Adipose tissue (tissue), 3 donors: ENCODE measurements around the gene AGBL4. TPM values are rescaled to one million over a fixed set of nuclear protein-coding genes. Genes with fewer than 3 reads are reported as not detected.

Experiments
- H3K27ac ChIP-seq: one replicate; pipeline ENCODE4 v1.5.1; 2013; ENCODE audit warnings: low read depth, low read length
- WGBS, 3 donors: extraction: QIAGEN DNeasy Blood & Tissue Kit; methylation state at CpG; one replicate each; pipeline ENCODE4 v1.1.7; 2013; 5-methylcytosine and 5-hydroxymethylcytosine counted together
- polyA plus RNA-seq, 3 donors: library from polyadenylated mRNA; stranded (reverse); fragments of 200-250 nt; gene quantifications; one replicate each; pipeline ENCODE4 v1.2.3, GENCODE V29; 2013
- donor health status: healthy with polysubstance abuse.
- donor health status: Bipolar disorder and iron deficiency.
- donor health status: healthy.

AGBL4 gene
- polyA plus RNA-seq, 3 donors: 0.06 to 0.51 TPM; not detected in 1

DNA sequence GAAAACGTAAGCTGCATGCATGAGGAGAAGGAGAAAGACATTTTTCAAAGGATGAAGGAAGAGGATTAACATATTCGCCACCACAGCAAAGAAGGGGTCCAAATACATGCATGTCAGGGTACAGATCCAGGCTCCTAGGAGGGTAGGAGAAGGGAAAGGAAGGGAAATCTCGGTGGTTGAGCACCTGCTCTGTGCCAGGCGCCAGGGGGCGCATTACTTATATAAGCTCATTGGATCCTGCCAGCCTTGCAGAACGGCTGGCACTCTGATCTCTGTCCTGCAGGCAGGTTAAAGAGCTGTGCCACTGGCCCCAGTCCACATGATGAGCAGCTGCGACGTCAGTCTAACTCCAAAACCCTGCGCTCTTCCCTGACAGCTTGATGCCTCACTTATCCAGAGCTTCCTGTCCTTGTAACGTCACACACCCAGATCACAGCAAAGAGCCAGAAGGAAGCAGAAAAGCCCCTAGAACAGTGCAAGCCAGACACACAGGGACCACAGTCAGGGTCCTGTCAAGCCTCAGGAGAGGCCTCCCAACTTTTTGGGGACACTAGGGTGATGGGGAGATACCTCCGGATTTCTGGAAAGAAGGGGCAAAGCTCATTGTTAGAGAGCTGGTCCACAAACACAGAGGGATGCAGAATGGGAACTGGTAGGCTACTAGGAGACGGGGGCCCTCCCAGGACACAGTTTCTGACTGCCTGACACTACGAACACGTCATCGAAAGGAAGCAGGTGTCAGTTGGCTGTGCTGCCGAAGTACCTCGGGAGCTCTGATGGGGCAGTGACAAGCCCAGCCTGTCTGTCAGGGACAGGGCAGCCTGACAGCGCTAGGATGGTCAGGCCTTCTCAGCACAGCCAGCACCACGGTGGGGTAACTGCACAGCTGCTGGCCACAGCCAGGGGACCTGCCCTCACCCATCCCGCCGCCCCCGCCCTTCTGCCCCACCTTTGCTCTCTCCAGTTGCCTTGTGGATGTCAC, 1346.2 kb downstream of the AGBL4 start:
- H3K27ac ChIP-seq: no peak overlapping the region
- WGBS, 3 donors: 49 to 62% (median 57%) methylated on average over 22 of the region's 22 CpGs

DNA sequence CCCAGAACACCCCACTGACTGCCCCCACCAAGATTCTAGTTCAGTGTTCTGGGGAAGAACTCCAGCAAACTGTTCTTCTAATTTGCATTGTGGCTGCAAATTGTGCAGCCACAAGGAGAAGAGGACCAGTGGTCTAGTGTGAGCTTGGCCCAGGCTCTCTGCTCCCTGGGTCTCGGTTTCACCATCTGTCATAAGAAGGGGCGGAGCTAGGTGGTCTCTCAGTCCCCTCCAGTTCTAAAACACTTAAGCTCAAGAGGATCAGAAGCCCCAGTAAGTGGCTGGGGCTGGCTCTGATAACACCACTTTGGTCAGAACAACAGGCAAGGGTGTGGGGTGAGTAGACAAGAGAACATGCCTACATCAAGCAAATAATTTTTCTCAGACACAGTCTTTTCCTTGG, 1346.9 kb downstream of the AGBL4 start:
- WGBS, 3 donors: 48 to 70% (median 48%) methylated on average over 2 of the region's 2 CpGs
- no peak overlapping the region for H3K27ac ChIP-seq

DNA sequence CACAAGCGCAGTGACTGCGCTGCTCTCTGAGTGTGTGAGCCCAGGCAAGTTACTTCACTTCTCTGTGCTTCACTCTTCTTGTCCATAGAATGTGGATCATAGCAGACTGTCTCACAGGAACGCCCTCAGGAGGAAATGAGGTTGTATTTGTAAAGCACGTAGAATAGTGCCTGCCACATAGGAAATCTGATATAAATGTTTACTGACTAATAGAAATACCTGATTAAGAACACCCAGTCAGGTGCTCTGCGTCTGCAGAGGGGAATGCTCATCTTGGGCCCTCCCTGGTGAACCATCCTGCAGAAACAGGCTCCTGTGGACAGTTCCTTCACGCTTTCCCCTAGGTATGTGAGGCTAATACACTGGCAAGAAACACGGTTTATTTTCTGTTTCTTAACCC, 1347.4 kb downstream of the AGBL4 start:
- WGBS, 3 donors: 79 to 81% (median 79%) methylated on average over 7 of the region's 7 CpGs
- no peak overlapping the region for H3K27ac ChIP-seq

DNA sequence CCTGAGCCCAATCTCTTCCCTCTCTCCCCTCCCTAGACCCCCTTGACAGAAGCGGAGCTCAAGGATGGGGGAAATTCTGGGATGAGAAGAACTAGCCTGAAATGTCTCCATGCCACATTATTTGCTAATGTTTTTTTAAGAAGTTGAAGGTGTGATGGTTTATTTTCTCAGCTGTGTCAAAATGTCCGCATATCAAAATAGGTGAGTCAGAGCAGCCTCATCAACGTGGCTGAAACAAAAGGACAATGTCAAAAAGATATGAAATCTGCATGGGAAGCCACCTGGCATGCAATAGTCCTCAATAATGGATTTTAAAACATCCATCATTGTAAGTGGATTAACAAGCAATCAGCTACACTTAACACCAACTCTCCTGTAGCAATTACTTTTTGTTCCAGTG, 1348.5 kb downstream of the AGBL4 start:
- WGBS, 3 donors: 67 to 78% (median 71%) methylated on average over 3 of the region's 3 CpGs
- H3K27ac ChIP-seq: no peak overlapping the region

DNA sequence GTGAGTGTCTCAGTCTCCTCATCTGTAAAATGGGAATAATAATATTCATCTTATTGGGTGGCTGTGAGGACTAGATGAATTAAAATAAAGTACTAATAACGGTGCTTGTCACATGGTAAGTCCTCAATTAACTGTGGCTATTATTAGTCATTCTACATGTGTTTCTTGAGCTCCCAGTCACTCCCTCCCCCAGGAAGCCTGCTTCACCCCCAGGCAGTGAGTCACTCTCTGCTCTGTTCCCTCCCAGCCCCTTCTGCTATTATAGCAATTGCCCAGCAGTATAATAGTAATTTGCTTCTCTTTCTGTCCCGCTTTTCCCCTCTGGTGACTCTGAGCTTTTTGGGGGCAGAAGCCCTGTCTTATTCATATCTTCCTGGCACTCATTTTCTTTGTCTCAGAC, 1349.1 kb downstream of the AGBL4 start:
- no peak overlapping the region for H3K27ac ChIP-seq
- 66 to 88% (median 68%) methylated on average over 2 of the region's 2 CpGs for WGBS, 3 donors

DNA sequence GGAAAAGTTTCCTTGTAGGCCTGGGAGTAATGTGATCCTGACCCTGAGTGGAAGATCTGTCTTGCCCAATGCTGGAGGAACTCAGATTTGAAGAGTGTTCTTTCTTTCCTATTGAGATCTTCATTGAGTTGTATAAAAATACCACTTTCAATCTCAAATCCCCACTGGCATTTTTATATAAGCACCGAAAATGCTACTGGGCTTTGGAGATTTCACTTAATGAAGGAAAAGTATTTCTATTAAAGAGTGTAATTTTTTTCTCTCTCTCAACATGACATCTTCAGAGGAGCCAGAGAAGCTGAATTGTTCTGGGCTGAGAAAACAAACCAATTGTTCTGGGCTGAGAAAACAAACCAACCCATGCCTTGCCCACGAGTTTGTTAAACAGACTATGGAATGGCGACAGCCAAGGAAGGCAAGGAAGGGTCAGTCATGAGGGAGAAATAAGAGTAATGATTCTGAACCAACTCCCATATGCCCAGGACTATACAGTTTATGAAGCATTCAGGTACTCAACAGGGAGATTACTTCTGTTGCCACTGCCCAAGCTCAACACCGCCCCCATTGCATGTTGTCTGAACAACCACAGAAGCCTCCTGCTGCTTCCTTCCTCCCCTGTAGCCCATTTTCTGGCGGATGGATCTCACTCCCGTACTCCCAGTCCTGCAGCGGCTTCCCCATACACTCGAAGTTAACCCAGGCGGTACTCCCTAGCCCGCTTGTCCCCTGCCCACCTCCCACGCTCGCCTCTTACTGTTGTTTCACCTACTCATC, 1350.2 kb downstream of the AGBL4 start:
- 54 to 72% (median 57%) methylated on average over 12 of the region's 12 CpGs for WGBS, 3 donors
- H3K27ac ChIP-seq: no peak overlapping the region

DNA sequence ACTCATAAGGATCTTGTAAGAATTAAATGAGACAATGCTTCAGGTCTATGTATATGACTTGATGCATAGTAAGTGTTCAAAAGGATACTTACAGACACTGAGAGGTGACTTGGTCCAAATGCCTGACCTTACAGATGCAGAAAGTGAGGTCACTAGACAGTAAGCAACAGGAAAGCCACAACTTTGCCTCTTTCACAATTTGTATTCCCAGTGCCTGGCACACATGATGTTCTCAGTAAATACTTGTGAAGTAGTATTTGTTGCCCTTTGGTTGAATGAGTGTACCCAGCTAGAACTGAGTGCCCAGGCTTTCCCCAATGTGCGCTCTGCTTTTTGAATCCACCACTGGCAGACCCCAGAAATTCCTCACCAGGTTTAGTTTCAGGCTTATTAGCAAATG, 1352.2 kb downstream of the AGBL4 start:
- WGBS, 3 donors: 22 to 98% (median 93%) methylated on average over 1 of the region's 1 CpG
- no peak overlapping the region for H3K27ac ChIP-seq

DNA sequence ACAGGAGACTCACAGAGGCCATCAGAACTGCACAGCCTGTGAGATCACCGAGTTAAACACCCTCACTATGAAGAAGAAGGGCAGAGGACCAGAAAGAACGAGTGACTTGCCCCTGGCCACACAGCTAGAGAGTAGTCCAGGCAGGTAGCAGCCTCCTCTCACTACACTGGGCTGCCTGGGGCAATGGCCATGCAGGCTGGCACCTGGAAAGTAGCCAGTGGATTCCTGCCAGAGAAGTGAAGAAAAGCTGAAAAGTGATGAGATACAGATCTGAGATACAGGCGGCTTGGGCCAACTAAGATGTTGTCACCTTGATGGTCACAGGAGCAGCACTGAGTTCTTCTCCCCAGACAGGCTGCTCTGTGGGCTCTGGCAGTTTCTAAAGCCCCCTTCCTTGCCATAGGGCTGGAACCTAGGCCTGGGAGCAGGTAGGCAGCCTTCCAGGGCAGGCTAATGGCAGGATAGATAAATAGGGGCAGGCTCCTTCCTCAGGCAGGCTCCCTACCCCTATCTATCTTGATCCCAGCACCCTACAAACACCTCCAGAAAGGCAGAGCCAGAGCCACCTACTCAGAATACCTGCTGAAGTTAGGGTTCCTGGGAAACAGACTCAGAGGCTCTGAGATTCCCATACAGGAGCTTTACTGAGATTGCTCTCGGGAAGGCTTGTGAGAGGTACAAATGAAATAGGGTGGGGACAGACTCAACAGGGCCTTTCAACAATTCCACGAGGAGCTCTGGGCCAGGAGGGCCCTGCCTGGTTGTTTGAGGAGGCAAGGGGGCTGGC, 1353.3 kb downstream of the AGBL4 start:
- 59 to 77% (median 76%) methylated on average over 5 of the region's 5 CpGs for WGBS, 3 donors
- no peak overlapping the region for H3K27ac ChIP-seq

DNA sequence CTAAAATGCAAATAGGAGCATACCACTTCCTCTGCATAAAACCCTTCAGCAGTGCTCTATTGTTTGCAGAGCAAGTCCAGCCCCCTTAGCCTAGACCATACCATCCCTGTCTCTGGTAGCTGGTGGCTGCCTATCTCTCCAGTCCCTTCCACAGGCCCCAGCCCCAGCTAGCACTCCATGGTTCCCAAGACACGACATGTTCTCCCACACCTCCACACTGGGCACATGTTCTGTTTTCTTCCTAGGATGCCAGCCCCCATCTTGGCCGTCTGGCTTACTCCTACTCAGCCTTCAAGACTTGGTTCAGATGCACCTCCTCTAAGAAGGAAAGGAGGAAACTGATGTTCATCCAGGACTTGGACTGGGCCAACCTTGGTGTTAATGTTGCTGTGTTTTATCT, 1355.4 kb downstream of the AGBL4 start:
- 87 to 94% (median 91%) methylated on average over 2 of the region's 2 CpGs for WGBS, 3 donors

DNA sequence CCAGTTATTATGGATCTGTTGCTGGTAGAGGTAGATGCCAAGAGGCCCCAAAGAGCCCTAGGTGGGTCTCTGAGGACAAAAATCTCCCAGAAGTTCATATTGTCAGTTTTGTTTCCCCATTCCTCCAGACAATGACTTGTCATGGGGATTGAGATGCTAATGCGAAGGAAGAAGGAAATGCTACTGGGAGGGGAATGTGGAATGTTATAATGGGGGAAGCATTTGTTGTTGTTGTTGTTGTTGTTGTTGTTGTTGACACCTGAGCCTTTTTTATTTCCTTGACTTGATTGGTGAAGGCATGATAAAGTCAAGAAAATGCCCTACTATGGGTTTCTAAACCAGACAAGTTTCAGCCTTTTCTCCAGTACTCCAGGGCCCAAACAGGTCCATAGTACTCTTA, 1356.0 kb downstream of the AGBL4 start:
- 78 to 90% (median 80%) methylated on average over 1 of the region's 1 CpG for WGBS, 3 donors
- no peak overlapping the region for H3K27ac ChIP-seq

More for the DNA sequence above, 1355.4 kb downstream of the AGBL4 start:
- H3K27ac ChIP-seq: no peak overlapping the region

DNA sequence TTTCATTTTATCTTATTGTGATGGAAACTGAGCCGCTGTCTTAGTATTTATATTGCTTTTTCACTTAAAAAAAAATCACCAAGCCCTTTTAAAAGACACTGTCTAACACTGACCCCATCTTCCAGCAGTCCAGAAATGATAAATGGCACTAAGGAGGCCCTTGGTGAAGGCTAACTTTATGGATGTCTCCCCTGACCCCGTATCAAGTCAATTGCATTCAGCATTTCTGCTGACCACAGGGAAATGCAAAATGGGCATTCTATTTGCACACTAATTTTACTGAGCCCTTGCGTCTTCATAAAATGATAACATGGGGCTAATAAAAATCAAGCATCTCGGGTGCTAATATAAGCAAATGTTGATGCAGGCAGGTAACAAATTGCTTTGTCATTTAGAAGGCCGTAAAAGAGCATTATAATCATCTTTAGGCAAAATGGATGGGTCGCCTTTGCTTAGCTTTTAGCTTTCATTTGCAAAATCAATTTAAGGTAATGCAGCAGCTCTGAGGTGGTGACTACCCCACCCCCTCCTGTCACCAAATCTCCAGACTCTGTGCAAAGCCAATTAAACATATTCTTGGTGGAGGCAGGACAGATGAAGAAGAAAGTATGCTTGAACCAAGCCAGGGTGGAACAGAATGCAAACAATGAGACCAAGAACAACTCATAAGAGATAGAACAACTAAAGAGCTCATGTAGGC, 1357.9 kb downstream of the AGBL4 start:
- no peak overlapping the region for H3K27ac ChIP-seq
- whole genome bisulfite sequencing, 3 donors: 75 to 82% (median 80%) methylated on average over 6 of the region's 6 CpGs

DNA sequence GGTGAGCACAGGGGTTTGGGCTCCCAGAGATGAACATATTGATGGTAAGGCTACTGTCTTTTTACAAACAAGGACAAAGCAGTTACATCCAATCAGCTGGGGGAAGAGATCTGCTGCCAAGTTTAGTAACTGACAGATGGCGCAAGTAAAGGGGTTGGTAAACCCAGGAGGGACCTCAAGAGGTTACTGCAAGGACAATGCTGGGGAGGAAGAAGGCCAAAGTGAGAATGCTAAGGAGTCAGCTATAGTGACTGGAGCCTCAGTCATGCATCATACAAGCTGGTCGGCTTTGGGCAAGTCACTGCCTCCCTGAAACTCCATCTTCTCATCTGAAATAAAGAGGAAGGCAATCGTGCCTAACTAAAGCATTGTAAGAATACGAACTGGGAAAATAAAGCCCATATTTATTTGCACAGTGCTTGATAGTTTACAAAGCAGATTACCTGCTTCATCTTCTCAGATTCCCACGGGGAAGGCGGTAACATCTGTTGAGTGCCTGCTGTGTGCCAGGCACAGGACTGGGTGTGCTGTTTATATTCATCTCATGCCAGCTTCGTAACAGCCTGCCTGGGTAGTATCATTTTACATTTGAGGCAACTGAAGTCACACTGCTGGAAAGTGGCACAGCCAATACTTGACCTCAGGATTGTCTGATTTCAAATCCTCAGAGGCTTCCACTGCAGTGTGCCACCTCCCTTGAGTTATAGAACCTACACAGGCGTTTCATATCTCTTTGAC, 1361.9 kb downstream of the AGBL4 start:
- 57 to 70% (median 57%) methylated on average over 8 of the region's 8 CpGs for WGBS, 3 donors
- no peak overlapping the region for H3K27ac ChIP-seq

DNA sequence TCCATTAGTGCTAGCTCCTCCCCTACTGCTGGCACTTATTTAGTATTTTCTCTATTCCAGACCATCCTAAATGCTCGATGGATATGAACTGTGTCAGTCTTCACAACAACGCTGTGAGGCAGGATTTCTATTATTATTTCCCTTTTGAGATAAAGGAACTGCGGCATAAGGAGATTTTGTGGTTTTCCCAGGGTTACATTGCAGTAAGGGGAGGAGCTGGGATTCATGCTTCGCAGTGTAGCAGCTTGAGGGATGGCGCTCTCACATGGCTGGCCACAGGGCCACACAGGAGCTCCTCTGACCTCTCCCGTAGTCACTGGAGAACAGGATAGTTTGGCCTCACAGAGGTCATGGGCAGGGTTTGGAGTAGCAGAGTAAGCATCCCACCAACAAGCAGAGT, 1364.0 kb downstream of the AGBL4 start:
- WGBS, 3 donors: 58 to 61% (median 60%) methylated on average over 6 of the region's 6 CpGs
- H3K27ac ChIP-seq: no peak overlapping the region

DNA sequence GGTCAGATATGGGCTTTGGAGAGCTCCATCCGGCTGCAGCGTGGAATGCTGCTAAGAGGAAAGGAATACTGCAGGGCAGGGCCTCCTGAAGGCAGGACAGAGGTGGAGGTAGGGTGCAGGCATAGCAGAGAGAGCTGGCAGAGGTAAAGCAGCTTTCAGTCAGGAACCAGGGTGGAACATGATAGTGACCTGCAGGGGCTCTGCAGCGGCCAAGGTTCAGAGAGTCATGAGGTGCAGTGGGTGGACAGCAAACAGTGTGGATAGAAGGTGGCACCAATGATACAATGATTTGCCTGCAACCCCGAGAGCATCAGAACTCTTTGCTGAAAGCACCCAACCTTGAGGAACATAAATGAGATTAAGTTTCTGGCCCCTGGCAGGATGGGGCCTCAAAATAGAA, 1366.3 kb downstream of the AGBL4 start:
- H3K27ac ChIP-seq: no peak overlapping the region
- 80 to 89% (median 88%) methylated on average over 4 of the region's 4 CpGs for WGBS, 3 donors

DNA sequence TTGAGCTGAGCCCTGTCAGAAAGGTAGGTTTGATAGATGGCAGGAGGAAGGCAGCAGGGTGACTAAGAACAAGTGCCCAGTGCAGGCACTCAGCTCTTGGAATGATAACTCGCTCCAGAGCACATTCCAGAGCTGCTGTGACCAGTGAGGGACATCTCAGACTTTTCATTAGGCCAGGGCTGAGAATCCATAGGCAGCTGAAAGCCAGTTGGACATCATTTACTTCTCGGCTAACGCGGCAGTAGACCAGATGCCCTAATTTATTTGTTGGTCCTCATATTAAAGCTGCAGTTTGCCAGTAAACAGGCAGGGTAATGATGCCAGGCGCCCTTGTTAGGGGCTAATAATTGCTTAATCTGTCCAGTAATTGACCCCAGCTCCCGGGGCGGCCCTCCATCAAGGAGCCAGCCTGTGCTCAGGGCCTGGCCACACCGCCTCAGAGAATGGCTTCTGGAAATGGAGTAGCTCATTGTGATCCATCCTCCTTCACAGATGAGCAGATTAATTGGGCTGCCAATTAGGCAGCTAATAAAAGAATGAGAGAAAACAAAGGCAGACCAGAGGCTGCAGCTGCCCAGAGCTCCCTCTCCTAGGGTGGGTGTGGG, 1369.0 kb downstream of the AGBL4 start:
- no peak overlapping the region for H3K27ac ChIP-seq
- 82 to 89% (median 82%) methylated on average over 8 of the region's 8 CpGs for WGBS, 3 donors

DNA sequence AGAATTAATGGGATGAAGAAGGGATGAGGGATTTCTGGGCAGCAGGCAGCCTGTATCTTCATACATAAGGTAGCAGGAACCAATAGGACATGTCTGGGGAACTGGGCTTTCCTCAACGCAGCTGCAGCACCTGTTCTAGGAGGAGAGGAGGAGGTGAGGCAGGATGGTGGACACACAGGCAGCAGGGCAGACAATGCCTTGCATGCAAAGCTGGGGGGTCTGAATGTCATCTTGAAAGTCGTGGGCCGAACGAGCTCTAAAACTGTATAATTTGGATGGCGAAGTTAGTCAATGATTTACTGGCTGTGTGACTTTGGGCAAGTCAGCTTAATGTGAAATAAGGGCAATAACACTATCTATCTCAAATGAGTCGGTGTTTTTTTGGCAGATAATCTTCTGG, 1371.4 kb downstream of the AGBL4 start:
- WGBS, 3 donors: 65 to 88% (median 86%) methylated on average over 6 of the region's 6 CpGs
- no peak overlapping the region for H3K27ac ChIP-seq

DNA sequence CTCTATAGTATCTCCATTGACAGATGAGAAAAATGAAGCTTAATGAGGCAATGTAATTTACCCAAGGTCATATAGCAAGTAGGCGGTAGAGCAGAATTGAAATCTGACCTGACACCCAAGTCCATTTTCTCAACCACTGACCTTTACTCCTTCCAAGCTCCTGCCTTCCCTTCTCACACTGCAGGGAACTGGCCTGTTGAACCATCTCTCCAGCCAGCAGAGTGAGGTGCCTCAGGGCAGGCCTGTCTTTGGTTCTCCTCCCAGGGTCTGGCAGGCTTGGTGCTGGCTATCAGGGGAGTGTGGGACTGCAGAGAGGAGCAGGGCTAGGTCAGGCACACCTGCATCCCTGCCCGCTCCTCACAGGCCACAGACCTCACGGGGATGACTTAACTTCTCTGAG, 1373.9 kb downstream of the AGBL4 start:
- H3K27ac ChIP-seq: no peak overlapping the region
- 89 to 97% (median 91%) methylated on average over 3 of the region's 3 CpGs for WGBS, 3 donors
